GM19328 (cell line): ENCODE results near the gene GALE.
"Not testable (repeated sequence)": the region's sequence is repeated elsewhere in the genome, so short reads cannot be mapped to it uniquely, and the experiment has no call there.

ENCODE experiments used
- ATAC-seq: cut with Tn5 transposase; IDR thresholded peaks from one replicate; pipeline ENCODE4 v1.9.1; 2021; ENCODE audit warnings: mild to moderate bottlenecking, moderate library complexity; ENCODE audit not compliant: unreplicated experiment

Gene GALE

GRCh38 chr1:23800400-23801337, at the start of gene GALE:
GALE (minus strand) TSS chr1:23800754; CDS start chr1:23799007, 1,747 bp downstream.
- peak; percentile 75 for ATAC-seq

GRCh38 chr1:23848673-23849616, 48.4 kb upstream of the GALE start:
- ATAC-seq, result no peak

GRCh38 chr1:23847482-23848095, 47.0 kb upstream of the GALE start:
- not testable (repeated sequence) for ATAC-seq

GRCh38 chr1:23845163-23845562, 44.6 kb upstream of the GALE start:
- ATAC-seq, result no peak

GRCh38 chr1:23843644-23844043, 43.1 kb upstream of the GALE start:
- no peak for ATAC-seq

GRCh38 chr1:23838401-23838866, 37.9 kb upstream of the GALE start:
- no peak for ATAC-seq

DNA sequence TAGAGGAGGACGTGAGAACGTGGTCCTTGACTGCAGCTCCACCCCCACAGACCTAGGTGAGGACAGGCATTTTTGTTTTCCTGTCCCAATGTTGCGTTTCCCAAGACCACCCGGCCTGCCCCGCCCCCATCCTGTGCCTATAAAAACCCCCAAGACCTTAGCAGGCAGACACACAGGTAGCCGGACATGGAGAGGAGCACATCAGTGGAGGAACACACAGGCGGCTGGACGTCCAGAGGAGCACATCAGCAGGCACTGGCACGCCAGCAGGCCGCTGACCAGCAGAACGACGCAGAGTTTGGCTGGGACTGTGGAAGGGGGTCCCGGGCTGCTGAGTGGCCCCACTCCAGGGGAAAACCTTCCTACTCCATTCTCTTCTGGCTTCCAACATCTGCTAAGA, 37.4 kb upstream of the GALE start:
- no peak for ATAC-seq

- ATAC-seq, result no peak
Measured at GRCh38 chr1:23836037-23836436, 35.5 kb upstream of the GALE start.

DNA sequence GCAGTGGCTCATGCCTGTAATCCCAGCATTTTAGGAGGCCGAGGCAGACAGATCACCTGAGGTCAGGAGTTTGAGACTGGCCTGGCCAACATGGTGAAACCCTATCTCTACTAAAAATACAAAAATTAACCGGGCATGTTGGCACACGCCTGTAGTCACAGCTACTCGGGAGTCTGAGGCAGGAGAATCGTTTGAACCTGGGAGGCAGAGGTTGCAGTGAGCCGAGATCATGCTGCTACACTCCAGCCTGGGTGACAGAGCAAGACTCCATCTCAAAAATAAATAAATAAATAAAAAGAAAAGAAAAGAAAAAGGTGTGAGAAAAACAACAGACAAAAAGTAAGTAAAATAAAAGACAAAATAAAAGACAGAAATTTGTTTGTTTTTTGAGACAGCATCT, 33.6 kb upstream of the GALE start:
- ATAC-seq, result not testable (repeated sequence)

DNA sequence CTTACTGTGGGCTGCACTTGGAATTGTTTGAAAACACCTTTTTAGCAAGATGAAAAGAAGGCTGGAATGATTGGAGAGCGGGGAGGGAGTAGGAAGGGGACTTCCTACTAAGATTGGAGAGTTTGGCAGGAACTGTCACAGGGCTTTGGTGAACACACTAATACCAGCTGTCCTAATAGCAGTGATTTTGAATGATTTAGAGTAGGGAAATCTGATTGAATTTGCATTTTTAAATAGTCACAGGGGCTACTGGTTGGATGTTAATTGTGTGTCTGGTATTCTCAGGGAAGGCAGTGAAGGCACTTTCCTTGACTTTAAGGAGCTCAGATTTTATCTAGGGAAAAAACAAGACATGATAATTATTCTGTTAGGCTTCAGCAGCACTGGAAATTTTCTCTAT, 27.2 kb upstream of the GALE start:
- no peak for ATAC-seq

- not testable (repeated sequence) for ATAC-seq
Measured at GRCh38 chr1:23826590-23826989, 26.0 kb upstream of the GALE start.

DNA sequence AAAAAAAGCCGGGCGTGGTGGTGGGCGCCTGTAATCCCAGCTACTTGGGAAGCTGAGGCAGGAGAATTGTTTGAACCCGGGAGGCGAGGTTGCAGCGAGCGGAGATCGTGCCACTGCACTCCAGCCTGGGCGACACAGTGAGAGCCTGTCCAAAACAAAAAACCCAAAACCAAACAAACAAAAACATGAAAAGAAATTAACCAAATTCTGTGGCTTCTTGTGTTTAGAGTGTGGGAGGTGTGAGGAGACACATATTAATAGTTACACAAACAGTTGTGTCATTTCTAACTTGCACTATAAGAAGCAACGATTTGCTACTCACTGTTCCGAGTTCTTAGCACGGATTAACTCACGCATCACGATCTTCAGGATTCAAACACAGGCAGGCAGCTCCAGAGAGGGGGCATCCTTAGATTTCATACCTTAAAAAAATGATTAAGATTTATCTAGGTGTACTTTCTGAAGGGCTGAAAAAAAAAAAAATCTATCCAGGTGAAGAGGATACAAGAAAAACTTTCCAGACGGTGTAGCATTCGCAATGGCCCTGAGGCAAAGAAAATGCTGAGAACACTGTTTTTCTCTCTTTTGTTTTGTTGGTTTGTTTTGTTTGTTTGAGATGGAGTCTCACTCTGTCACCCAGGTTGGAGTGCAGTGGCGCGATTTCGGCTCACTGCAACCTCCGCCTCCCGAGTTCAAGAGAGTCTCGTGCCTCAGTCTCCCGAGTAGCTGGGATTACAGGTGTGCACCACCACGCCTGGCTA, 25.4 kb upstream of the GALE start:
- peak; percentile 54 for ATAC-seq

DNA sequence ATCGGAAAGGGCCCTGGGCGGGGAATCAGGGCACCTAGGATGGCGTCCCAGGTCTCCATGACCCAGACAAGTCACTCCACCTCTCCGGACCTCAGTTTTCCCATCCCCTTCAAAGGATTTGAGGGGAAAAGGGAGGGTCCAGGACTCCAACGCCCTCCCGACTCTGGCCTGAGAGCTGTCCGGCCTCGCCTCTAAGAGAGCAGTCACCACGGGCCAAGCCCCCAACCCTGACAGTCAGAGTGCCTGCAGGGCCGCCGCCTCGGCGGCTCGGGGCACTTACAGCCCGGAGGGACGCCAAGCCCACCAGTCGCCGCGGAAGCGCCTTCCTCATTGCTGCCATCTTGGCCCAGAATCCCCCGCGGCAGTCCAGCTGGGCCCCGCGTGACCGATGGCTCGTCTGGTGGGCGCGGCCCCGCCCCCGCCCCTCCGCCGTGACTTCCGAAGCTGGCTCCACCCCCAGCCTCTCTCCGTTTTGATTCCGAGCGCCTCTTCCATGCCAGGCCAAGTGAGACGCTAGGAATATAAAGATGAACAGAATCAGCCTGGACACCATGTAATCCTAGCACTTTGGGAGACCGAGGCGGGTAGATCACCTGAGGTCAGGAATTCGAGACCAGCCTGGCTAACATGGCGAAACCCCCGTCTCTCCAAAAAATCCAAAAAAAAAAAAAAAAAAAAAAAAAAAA, 24.7 kb upstream of the GALE start, which contains the start of gene HMGCL:
Gene HMGCL (minus strand): TSS at position 354 of the 686 bp plus-strand sequence. CDS start 14 bp downstream, at position 340.
- ATAC-seq, result peak; percentile 50

- ATAC-seq, result no peak
Measured at GRCh38 chr1:23824711-23825075, 24.1 kb upstream of the GALE start.

DNA sequence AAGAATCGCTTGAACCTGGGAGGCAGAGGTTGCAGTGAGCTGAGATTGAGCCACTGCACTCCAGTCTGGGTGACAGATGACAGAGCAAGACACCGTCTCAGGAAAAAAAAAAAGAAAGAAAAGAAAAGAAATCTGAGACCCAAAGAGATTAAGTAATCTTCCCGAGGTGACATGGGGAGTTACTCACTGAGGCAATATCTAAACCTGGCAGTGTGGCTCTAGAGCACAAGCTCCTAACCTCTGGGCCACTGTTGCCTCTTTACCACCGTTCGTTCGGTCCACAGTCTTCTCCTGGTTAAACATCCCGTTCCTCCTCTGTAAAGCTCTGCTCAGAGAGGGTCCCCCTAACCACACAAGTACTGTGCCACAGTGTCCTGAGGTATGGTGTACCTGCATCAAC, 23.2 kb upstream of the GALE start:
- no peak for ATAC-seq

GRCh38 chr1:23817633-23818032, 17.1 kb upstream of the GALE start:
- ATAC-seq, result no peak

DNA sequence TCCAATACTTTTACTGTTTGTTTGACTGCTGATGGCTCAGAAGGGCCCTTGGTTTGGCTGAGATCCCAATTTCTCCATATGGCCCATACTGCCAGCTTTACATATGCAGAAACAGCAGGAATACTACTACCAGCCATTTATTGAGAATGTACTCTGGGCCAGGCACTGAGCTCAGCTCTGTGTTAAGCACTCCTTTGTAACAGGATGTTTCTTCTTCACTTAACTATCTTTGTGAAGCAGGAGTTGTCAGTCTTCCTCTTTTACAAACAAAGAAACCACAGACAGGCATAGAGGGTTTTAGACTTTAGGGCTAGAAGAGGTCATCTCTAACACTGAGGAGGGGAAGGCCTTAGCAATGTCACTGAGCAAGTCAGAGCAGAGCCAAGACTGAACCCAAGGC, 16.4 kb upstream of the GALE start:
- no peak for ATAC-seq

DNA sequence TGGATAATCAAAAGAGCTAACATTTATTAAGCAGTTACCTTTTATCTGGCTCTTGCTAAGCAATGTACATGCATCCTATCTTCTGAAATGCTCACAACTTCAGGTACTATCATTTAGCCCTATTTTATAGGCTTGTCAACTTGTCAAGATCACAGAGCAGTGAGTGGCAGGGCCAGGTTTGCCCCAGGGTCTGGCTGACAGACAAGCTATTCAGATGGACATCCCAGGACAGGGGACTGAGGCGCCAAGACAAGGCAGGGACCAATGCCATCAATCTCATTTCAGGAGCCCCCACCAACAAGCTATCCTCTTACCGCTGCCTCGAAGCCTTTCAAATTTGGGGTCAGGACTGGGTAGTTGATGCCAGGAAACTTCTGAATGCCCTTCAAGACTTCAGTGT, 15.8 kb upstream of the GALE start:
- ATAC-seq, result no peak

DNA sequence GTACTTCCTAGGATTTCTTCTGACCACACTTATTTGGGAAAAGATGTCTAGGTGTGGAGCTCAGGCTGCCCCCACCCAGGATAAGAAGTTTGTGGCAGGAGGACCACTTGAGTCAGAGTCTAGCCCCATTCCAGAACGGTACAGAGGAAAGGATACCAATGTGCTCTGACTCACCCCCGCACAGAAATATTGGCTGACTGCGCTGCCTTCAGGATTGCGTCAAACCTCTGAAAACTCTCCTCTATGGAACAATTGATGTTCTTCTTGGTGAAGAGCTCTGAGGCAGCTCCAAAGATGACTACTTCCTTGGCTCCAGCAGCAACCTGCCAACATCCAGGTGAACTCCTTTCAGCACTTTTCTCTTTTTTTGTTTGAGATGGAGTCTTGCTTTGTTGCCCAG, 13.5 kb upstream of the GALE start:
- ATAC-seq, result no peak
